GM10248 (cell line): ENCODE data around the gene NELFA.

Experiments
- CTCF ChIA-PET: fragments of 300-600 bp; sonication (Branson Sonifier 250); formaldehyde crosslinking; extraction: SDS; loops from one replicate; lab custom pipeline; 2021; ENCODE audit warnings: antibody characterized with exemption; lab: Yijun Ruan, JAX
- POLR2A ChIA-PET: fragments of 350-650 bp; sonication (Branson Sonifier 250); formaldehyde crosslinking; extraction: SDS; loops from one replicate; lab custom pipeline; 2020; ENCODE audit warnings: antibody characterized with exemption; lab: Yijun Ruan, JAX
- DNase-seq: peaks from one replicate; pipeline ENCODE4 v3.0.0; 2012; ENCODE audit errors: extremely low spot score
- CTCF ChIP-seq: IDR thresholded peaks from 2 replicates; pipeline ENCODE4 v1.5.1; 2012; ENCODE audit warnings: mild to moderate bottlenecking, low read depth; ENCODE audit errors: extremely low read depth, missing control alignments, control extremely low read depth

NELFA gene

GRCh38 chr4:1961038-1961437 is 47.7 kb downstream of the NELFA start:
- POLR2A ChIA-PET = no interaction called here
- CTCF ChIA-PET = interaction anchor here (1.2 to 1.3 kb wide), 2 partner anchors 10 to 20 kb away, joined by 3 to 4 read pairs; no protein-coding TSS in a partner anchor
- no peak for TF ChIP-seq CTCF
- no peak for DNase-seq

- POLR2A ChIA-PET = no interaction called here
- DNase-seq = no peak
These were observed 48.5 kb downstream of the NELFA start for GRCh38 chr4:1960170-1960825.

GRCh38 chr4:1959104-1959384 is 49.7 kb downstream of the NELFA start:
- DNase-seq = no peak
- POLR2A ChIA-PET = no interaction called here
- CTCF ChIA-PET = interaction anchor here (0.8 kb wide), 1 partner anchor 11 kb away, joined by 4 read pairs; no protein-coding TSS in a partner anchor
- no peak for TF ChIP-seq CTCF

More at GRCh38 chr4:1960170-1960825, 48.5 kb downstream of the NELFA start:
- CTCF ChIA-PET = interaction anchor here (1.3 kb wide), 1 partner anchor 11 kb away, joined by 3 read pairs; no protein-coding TSS in a partner anchor
- no peak for TF ChIP-seq CTCF

GRCh38 chr4:1958276-1959103 is 50.3 kb downstream of the NELFA start:
- CTCF ChIA-PET = interaction anchor here (0.8 to 1.0 kb wide), 2 partner anchors 12 to 22 kb away, joined by 3 to 4 read pairs; no protein-coding TSS in a partner anchor
- TF ChIP-seq CTCF = no peak
- DNase-seq = no peak
- POLR2A ChIA-PET = no interaction called here

GRCh38 chr4:1956631-1957030 is 52.1 kb downstream of the NELFA start:
- no peak for TF ChIP-seq CTCF
- CTCF ChIA-PET = no interaction called here
- no peak for DNase-seq
- POLR2A ChIA-PET = no interaction called here

- no peak for DNase-seq
- ChIA-PET CTCF (no interaction called here), POLR2A (no interaction called here)
- no peak for TF ChIP-seq CTCF
These were observed 55.4 kb downstream of the NELFA start for GRCh38 chr4:1953335-1953734.
